GM21528 (cell line): Measurements from ENCODE around the gene FECH.

ENCODE experiments used
- ATAC-seq: cut with Tn5 transposase; IDR thresholded peaks from one replicate; pipeline ENCODE4 v1.9.1; 2021; ENCODE audit warnings: mild to moderate bottlenecking, moderate library complexity; ENCODE audit not compliant: unreplicated experiment, low FRiP score

Gene FECH

GRCh38 chr18:57583297-57583835, 3.1 kb downstream of the FECH start:
- no peak for ATAC-seq

- ATAC-seq = peak; percentile 91
These were observed 5.1 kb downstream of the FECH start for GRCh38 chr18:57581301-57581934.

- no peak for ATAC-seq
These were observed 6.6 kb downstream of the FECH start for GRCh38 chr18:57579934-57580333.

- no peak for ATAC-seq
These were observed 10.2 kb downstream of the FECH start for GRCh38 chr18:57576316-57576715.

GRCh38 chr18:57575542-57575941, 11.0 kb downstream of the FECH start:
- ATAC-seq = no peak

GRCh38 chr18:57574866-57575265, 11.6 kb downstream of the FECH start:
- no peak for ATAC-seq

- no peak for ATAC-seq
These were observed 16.3 kb downstream of the FECH start for GRCh38 chr18:57570162-57570561.

GRCh38 chr18:57569133-57569532, 17.4 kb downstream of the FECH start:
- no peak for ATAC-seq

GRCh38 chr18:57561728-57562423, 24.6 kb downstream of the FECH start:
- no peak for ATAC-seq

GRCh38 chr18:57561261-57561660, 25.2 kb downstream of the FECH start:
- ATAC-seq = no peak

- ATAC-seq = no peak
These were observed 27.2 kb downstream of the FECH start for GRCh38 chr18:57559314-57559713.

- no peak for ATAC-seq
These were observed 31.4 kb downstream of the FECH start for GRCh38 chr18:57555134-57555533.

- no peak for ATAC-seq
These were observed 36.0 kb downstream of the FECH start for GRCh38 chr18:57550510-57550909.

- no peak for ATAC-seq
These were observed 39.2 kb downstream of the FECH start for GRCh38 chr18:57547260-57547659.

- peak; percentile 82 for ATAC-seq
These were observed 41.4 kb downstream of the FECH start for GRCh38 chr18:57544936-57545660.

- ATAC-seq = no peak
These were observed 42.9 kb downstream of the FECH start for GRCh38 chr18:57543560-57543959.

GRCh38 chr18:57542812-57543427, 43.6 kb downstream of the FECH start:
- ATAC-seq = no peak

GRCh38 chr18:57542126-57542525, 44.4 kb downstream of the FECH start:
- no peak for ATAC-seq

GRCh38 chr18:57539702-57540101, 46.8 kb downstream of the FECH start:
- no peak for ATAC-seq

- no peak for ATAC-seq
These were observed 47.9 kb downstream of the FECH start for GRCh38 chr18:57538614-57539013.

GRCh38 chr18:57534511-57534909, 52.0 kb downstream of the FECH start:
- no peak for ATAC-seq
